Measurements from ENCODE around the gene SUSD3.

Gene SUSD3

GRCh38 chr9:93051680-93052089 is 6.8 kb upstream of the SUSD3 start:
- no peak for DNase-seq (ENCODE audit: low read depth, low spot score)

- no peak for DNase-seq (ENCODE audit: low read depth, low spot score)
Measured at GRCh38 chr9:93052791-93053540, 5.5 kb upstream of the SUSD3 start.

- DNase-seq (ENCODE audit: low read depth, low spot score) = no peak
Measured at GRCh38 chr9:93053781-93054331, 4.6 kb upstream of the SUSD3 start.

- no peak for DNase-seq (ENCODE audit: low read depth, low spot score)
Measured at GRCh38 chr9:93054758-93055704, 3.5 kb upstream of the SUSD3 start.

GRCh38 chr9:93057042-93057702 is 1.3 kb upstream of the SUSD3 start:
- no peak for DNase-seq (ENCODE audit: low read depth, low spot score)

- DNase-seq (ENCODE audit: low read depth, low spot score) = no peak
Measured at GRCh38 chr9:93057703-93058354, 672 bp upstream of the SUSD3 start.

- no peak for DNase-seq (ENCODE audit: low read depth, low spot score)
Measured at GRCh38 chr9:93059011-93059714, 662 bp downstream of the SUSD3 start.

GRCh38 chr9:93059715-93060578 is 1.4 kb downstream of the SUSD3 start:
- DNase-seq (ENCODE audit: low read depth, low spot score) = no peak

GRCh38 chr9:93060746-93061259 is 2.3 kb downstream of the SUSD3 start:
- DNase-seq (ENCODE audit: low read depth, low spot score) = no peak

- no peak for DNase-seq (ENCODE audit: low read depth, low spot score)
Measured at GRCh38 chr9:93061260-93061751, 2.8 kb downstream of the SUSD3 start.

- no peak for DNase-seq (ENCODE audit: low read depth, low spot score)
Measured at GRCh38 chr9:93061791-93062763, 3.6 kb downstream of the SUSD3 start.

- peak; percentile 72 for DNase-seq (ENCODE audit: low read depth, low spot score)
Measured at GRCh38 chr9:93064392-93065134, 6.1 kb downstream of the SUSD3 start.

- DNase-seq (ENCODE audit: low read depth, low spot score) = no peak
Measured at GRCh38 chr9:93065135-93065720, 6.7 kb downstream of the SUSD3 start.

GRCh38 chr9:93066978-93067603 is 8.6 kb downstream of the SUSD3 start:
- no peak for DNase-seq (ENCODE audit: low read depth, low spot score)

GRCh38 chr9:93068956-93069355 is 10.5 kb downstream of the SUSD3 start:
- DNase-seq (ENCODE audit: low read depth, low spot score) = no peak

- no peak for DNase-seq (ENCODE audit: low read depth, low spot score)
Measured at GRCh38 chr9:93071464-93071863, 13.0 kb downstream of the SUSD3 start.

GRCh38 chr9:93072383-93072795 is 13.9 kb downstream of the SUSD3 start:
- DNase-seq (ENCODE audit: low read depth, low spot score) = no peak

All from activated CD4-positive, CD25-positive, alpha-beta regulatory T cell treated with anti-CD3 and anti-CD28 coated beads, Interleukin-2, amount 50 U/mL, for 16 hours (primary cell).